ENCODE results near the gene MYORG. TPM values are rescaled to one million over a fixed set of nuclear protein-coding genes. Genes with fewer than 3 reads are reported as not detected.

MYORG gene
- total RNA-seq, 4 donors from 2014 or later, result 42.0 to 113 (median 66.3) TPM

GRCh38 chr9:34318163-34318790 is 58.4 kb downstream of the MYORG start:
- Histone ChIP-seq H3K27ac (no peak overlapping the region), H3K9me3 (no peaks in the 10 kb centered on the region), H3K4me1 (no peaks in the 10 kb centered on the region), H3K4me3 (no peak overlapping the region), H3K36me3 (no peaks in the 10 kb centered on the region), H3K27me3 (no peaks in the 10 kb centered on the region)
- intact Hi-C loops (cut with DNase I; ENCODE audit: low total_unique reads) (no loop called here), in situ Hi-C loops (cut with MboI; ENCODE audit: low pct_ligation_motif_present in 1 of 4, low pct_unique_long_range_greater_than_20kb in 1 of 4, low sequenced_read_pairs in 3 of 4) (no loop called here)
- no peak for TF ChIP-seq EP300 (IDR thresholded peaks at IDR 0.05; ENCODE audit: low read depth)
- TF ChIP-seq, protein P1, sequence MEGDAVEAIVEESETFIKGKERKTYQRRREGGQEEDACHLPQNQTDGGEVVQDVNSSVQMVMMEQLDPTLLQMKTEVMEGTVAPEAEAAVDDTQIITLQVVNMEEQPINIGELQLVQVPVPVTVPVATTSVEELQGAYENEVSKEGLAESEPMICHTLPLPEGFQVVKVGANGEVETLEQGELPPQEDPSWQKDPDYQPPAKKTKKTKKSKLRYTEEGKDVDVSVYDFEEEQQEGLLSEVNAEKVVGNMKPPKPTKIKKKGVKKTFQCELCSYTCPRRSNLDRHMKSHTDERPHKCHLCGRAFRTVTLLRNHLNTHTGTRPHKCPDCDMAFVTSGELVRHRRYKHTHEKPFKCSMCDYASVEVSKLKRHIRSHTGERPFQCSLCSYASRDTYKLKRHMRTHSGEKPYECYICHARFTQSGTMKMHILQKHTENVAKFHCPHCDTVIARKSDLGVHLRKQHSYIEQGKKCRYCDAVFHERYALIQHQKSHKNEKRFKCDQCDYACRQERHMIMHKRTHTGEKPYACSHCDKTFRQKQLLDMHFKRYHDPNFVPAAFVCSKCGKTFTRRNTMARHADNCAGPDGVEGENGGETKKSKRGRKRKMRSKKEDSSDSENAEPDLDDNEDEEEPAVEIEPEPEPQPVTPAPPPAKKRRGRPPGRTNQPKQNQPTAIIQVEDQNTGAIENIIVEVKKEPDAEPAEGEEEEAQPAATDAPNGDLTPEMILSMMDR (IDR thresholded peaks at IDR 0.05), result no peak
- TF ChIP-seq POLR2A (IDR thresholded peaks at IDR 0.05), result no peak
- no peak for TF ChIP-seq POLR2AphosphoS5 (IDR thresholded peaks at IDR 0.05)
- no peak for DNase-seq
- 87 to 96% methylated on average over 8 to 44 of the region's 44 CpGs for WGBS, 2 donors (ENCODE audit: low coverage in 1 of 2)

- TF ChIP-seq EP300 (IDR thresholded peaks at IDR 0.05; ENCODE audit: low read depth) (no peak), POLR2A (IDR thresholded peaks at IDR 0.05) (no peak), POLR2AphosphoS5 (IDR thresholded peaks at IDR 0.05) (no peak)
- TF ChIP-seq, protein P1 (IDR thresholded peaks at IDR 0.05), result no peak
- intact Hi-C loops (cut with DNase I; ENCODE audit: low total_unique reads), result no loop called here
- WGBS, 2 donors (ENCODE audit: low coverage in 1 of 2), result 87 to 94% methylated on average over 2 of the region's 2 CpGs
- H3K27me3 ChIP-seq, result no peaks in the 10 kb centered on the region
- in situ Hi-C loops (cut with MboI; ENCODE audit: low pct_ligation_motif_present in 1 of 4, low pct_unique_long_range_greater_than_20kb in 1 of 4, low sequenced_read_pairs in 3 of 4), result no loop called here
- H3K27ac ChIP-seq, result no peak overlapping the region
- no peaks in the 10 kb centered on the region for H3K9me3 ChIP-seq
- no peaks in the 10 kb centered on the region for H3K4me1 ChIP-seq
- no peak for DNase-seq
- H3K36me3 ChIP-seq, result no peaks in the 10 kb centered on the region
- H3K4me3 ChIP-seq, result no peak overlapping the region
Measured at GRCh38 chr9:34317436-34317835, 59.3 kb downstream of the MYORG start.

Small RNAs within 50 kb of the gene (small RNA-seq; reads per million reads assigned to genes)
- gene RF00019, result 0 reads per million in 4 donors

Other genes with a start within 250 kb of the MYORG start
- gene UBAP1, start 197.9 kb downstream of the MYORG start, total RNA-seq, result 10 to 100 TPM; 13.5 to 37.8 (median 31.7) TPM
- gene KIF24, start 47.6 kb downstream of the MYORG start, total RNA-seq, result 1 to 10 TPM in 2 of 4 donors, under 1 TPM in 2; 0.37 to 6.8 (median 1.1) TPM
- gene NUDT2, start 47.3 kb downstream of the MYORG start, total RNA-seq, result 10 to 100 TPM in 2 of 4 donors, 1 to 10 TPM in 2; 1.4 to 31.0 (median 9.7) TPM
- 10 to 100 TPM in 1 of 4 donors, 1 to 10 TPM in 3; 3.7 to 15.3 (median 8.0) TPM for gene FAM219A, start 81.7 kb upstream of the MYORG start, total RNA-seq
- gene DNAI1, start 81.9 kb upstream of the MYORG start, total RNA-seq, result not detected
- 1 to 10 TPM in 2 of 4 donors, not detected in 2; 1.4 to 1.7 TPM for gene ENHO, start 146.1 kb upstream of the MYORG start, total RNA-seq
- gene CNTFR, start 212.8 kb upstream of the MYORG start, total RNA-seq, result 10 to 100 TPM in 1 of 4 donors, 1 to 10 TPM in 3; 5.2 to 59.1 (median 6.8) TPM
- gene RPP25L, start 235.2 kb upstream of the MYORG start, total RNA-seq, result 10 to 100 TPM in 2 of 4 donors, 1 to 10 TPM in 2; 3.0 to 65.5 (median 22.1) TPM
- gene DCTN3, start 243.6 kb upstream of the MYORG start, total RNA-seq, result 10 to 100 TPM; 41.6 to 78.9 (median 54.0) TPM

Measured in transverse colon (tissue), 4 donors.